BJ (cell line): ENCODE data around the gene MUC6. TPM values are rescaled to one million over a fixed set of nuclear protein-coding genes. Genes with fewer than 3 reads are reported as not detected.

Experiments
- CTCF ChIA-PET: fragments of 350-600 bp; formaldehyde crosslinking; extraction: SDS; loops from one replicate; lab custom pipeline; 2021; ENCODE audit warnings: antibody characterized with exemption, inconsistent platforms; lab: Yijun Ruan, JAX
- POLR2A ChIA-PET: fragments of 300-600 bp; sonication (Branson Sonifier 250); formaldehyde crosslinking; extraction: SDS; loops from one replicate; lab custom pipeline; 2021; ENCODE audit warnings: antibody characterized with exemption; lab: Charles Lee
- DNase-seq: peaks from one replicate; pipeline ENCODE4 v3.0.0-alpha.2; 2011; ENCODE audit warnings: low read depth
- H3K27me3 ChIP-seq: 2 replicates; pipeline ENCODE4 v1.6.0; 2011; ENCODE audit warnings: low read length; ENCODE audit not compliant: control insufficient read depth, insufficient read depth
- H3K36me3 ChIP-seq: 2 replicates; pipeline ENCODE4 v1.5.1; 2011; ENCODE audit warnings: low read length; ENCODE audit not compliant: control insufficient read depth, insufficient read depth
- H3K4me3 ChIP-seq: 2 replicates; pipeline ENCODE4 v1.5.1; 2011; ENCODE audit warnings: low read depth, mild to moderate bottlenecking, control low read depth, low read length
- CTCF ChIP-seq: IDR thresholded peaks from 2 replicates; pipeline ENCODE4 v1.5.1; 2011; ENCODE audit warnings: low read depth, mild to moderate bottlenecking, control low read depth, inconsistent platforms, low read length, moderate library complexity; ENCODE audit not compliant: insufficient read depth
- polyA plus RNA-seq: library from polyadenylated mRNA; depleted of rRNA; stranded (reverse); fragments of >200 nt; gene quantifications from 2 replicates; pipeline ENCODE4 v1.2.3, GENCODE V29; 2011

Gene MUC6
- polyA plus RNA-seq, 1 experiment = not detected

- TF ChIP-seq CTCF = no peak
- POLR2A ChIA-PET = no interaction called here
- no peaks in the 10 kb centered on the region for H3K27me3 ChIP-seq
- CTCF ChIA-PET = no interaction called here
- no peaks in the 10 kb centered on the region for H3K36me3 ChIP-seq
- no peak for DNase-seq
- no peak overlapping the region for H3K4me3 ChIP-seq
These were observed 21.3 kb upstream of the MUC6 start for GRCh38 chr11:1057806-1058205.

GRCh38 chr11:1055990-1056771 is 19.7 kb upstream of the MUC6 start:
- Histone ChIP-seq H3K36me3 (no peaks in the 10 kb centered on the region), H3K4me3 (no peak overlapping the region), H3K27me3 (no peaks in the 10 kb centered on the region)
- TF ChIP-seq CTCF = no peak
- DNase-seq = no peak
- ChIA-PET POLR2A (no interaction called here), CTCF (no interaction called here)

GRCh38 chr11:1055109-1055703 is 18.7 kb upstream of the MUC6 start:
- H3K4me3 ChIP-seq = no peak overlapping the region
- no peaks in the 10 kb centered on the region for H3K36me3 ChIP-seq
- TF ChIP-seq CTCF = no peak
- ChIA-PET CTCF (interaction anchor here (0.9 to 1.1 kb wide), 3 partner anchors 10 to 520 kb away, joined by 3 read pairs; no protein-coding TSS in a partner anchor), POLR2A (no interaction called here)
- H3K27me3 ChIP-seq = no peaks in the 10 kb centered on the region
- DNase-seq = no peak

GRCh38 chr11:1054143-1055108 is 17.9 kb upstream of the MUC6 start:
- DNase-seq = no peak
- ChIA-PET CTCF (interaction anchor here (0.7 to 1.1 kb wide), 6 partner anchors 9 to 520 kb away, joined by 3 to 5 read pairs (median 3); no protein-coding TSS in a partner anchor), POLR2A (no interaction called here)
- Histone ChIP-seq H3K36me3 (no peaks in the 10 kb centered on the region), H3K27me3 (0 out of 2 replicates have a peak, but pooled peaks cover 1% of the 10 kb centered on the region), H3K4me3 (no peak overlapping the region)
- TF ChIP-seq CTCF = no peak
